ENCODE data around the gene SYNE2.

DNA sequence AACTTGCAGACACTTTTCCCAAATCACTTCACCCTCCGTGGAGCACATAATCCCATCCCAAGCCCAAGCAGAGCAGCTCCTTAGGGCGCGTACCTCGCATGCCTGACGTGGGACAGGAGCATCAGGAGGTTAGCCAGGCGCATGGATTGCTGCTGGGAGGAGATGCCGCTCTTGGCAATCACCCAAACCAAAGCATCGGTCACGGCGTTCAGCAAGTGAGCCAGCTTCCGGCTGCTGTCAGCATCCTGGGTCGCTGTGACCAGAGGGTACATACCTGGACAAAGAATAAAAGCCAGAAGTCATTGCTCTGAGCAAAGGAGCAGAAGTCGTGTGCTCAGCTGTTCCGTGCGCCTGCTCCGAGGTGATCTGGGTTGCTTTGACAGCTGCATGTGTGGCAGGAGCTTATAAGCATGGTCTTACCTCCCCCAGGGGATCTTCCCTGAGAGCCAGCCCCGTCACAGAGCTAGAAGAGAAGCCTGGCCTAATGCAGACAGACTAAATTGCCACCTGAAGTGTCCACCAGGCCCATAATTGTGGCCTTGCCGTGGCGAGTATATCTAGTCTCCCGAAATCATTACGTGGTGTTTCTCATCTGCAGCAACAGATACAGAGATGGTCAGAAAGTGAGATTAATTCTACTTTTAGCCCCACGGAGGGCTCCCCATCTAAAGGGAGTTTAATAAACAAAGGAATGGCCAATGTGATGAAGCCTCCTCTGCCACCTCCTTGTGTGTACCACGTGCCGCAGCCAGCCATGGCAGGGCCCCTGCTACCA, 382.3 kb downstream of the SYNE2 start:
- TF ChIP-seq POLR2AphosphoS5 (IDR thresholded peaks at IDR 0.05; ENCODE audit: low read depth) = no peak
- TF ChIP-seq, protein P1, sequence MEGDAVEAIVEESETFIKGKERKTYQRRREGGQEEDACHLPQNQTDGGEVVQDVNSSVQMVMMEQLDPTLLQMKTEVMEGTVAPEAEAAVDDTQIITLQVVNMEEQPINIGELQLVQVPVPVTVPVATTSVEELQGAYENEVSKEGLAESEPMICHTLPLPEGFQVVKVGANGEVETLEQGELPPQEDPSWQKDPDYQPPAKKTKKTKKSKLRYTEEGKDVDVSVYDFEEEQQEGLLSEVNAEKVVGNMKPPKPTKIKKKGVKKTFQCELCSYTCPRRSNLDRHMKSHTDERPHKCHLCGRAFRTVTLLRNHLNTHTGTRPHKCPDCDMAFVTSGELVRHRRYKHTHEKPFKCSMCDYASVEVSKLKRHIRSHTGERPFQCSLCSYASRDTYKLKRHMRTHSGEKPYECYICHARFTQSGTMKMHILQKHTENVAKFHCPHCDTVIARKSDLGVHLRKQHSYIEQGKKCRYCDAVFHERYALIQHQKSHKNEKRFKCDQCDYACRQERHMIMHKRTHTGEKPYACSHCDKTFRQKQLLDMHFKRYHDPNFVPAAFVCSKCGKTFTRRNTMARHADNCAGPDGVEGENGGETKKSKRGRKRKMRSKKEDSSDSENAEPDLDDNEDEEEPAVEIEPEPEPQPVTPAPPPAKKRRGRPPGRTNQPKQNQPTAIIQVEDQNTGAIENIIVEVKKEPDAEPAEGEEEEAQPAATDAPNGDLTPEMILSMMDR (IDR thresholded peaks at IDR 0.05; ENCODE audit: insufficient read depth, low read length) = no peak
- no peak for TF ChIP-seq SPI1 (IDR thresholded peaks at IDR 0.05; ENCODE audit: borderline replicate concordance, low read depth)
- TF ChIP-seq, protein P2, sequence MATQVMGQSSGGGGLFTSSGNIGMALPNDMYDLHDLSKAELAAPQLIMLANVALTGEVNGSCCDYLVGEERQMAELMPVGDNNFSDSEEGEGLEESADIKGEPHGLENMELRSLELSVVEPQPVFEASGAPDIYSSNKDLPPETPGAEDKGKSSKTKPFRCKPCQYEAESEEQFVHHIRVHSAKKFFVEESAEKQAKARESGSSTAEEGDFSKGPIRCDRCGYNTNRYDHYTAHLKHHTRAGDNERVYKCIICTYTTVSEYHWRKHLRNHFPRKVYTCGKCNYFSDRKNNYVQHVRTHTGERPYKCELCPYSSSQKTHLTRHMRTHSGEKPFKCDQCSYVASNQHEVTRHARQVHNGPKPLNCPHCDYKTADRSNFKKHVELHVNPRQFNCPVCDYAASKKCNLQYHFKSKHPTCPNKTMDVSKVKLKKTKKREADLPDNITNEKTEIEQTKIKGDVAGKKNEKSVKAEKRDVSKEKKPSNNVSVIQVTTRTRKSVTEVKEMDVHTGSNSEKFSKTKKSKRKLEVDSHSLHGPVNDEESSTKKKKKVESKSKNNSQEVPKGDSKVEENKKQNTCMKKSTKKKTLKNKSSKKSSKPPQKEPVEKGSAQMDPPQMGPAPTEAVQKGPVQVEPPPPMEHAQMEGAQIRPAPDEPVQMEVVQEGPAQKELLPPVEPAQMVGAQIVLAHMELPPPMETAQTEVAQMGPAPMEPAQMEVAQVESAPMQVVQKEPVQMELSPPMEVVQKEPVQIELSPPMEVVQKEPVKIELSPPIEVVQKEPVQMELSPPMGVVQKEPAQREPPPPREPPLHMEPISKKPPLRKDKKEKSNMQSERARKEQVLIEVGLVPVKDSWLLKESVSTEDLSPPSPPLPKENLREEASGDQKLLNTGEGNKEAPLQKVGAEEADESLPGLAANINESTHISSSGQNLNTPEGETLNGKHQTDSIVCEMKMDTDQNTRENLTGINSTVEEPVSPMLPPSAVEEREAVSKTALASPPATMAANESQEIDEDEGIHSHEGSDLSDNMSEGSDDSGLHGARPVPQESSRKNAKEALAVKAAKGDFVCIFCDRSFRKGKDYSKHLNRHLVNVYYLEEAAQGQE (IDR thresholded peaks at IDR 0.05; ENCODE audit: insufficient replicate concordance, low read depth) = no peak
- no peak for TF ChIP-seq GABPA (IDR thresholded peaks at IDR 0.05; ENCODE audit: low read depth)

Measured in HL-60 (cell line).